ENCODE results near the gene FXYD3.

Gene FXYD3

GRCh38 chr19:35165200-35166058 is 49.8 kb downstream of the FXYD3 start:
- FAIRE-seq, result no peak

GRCh38 chr19:35166100-35167063 is 50.8 kb downstream of the FXYD3 start:
- FAIRE-seq, result no peak

- FAIRE-seq, result no peak
These were observed 51.9 kb downstream of the FXYD3 start for GRCh38 chr19:35167251-35168119.

DNA sequence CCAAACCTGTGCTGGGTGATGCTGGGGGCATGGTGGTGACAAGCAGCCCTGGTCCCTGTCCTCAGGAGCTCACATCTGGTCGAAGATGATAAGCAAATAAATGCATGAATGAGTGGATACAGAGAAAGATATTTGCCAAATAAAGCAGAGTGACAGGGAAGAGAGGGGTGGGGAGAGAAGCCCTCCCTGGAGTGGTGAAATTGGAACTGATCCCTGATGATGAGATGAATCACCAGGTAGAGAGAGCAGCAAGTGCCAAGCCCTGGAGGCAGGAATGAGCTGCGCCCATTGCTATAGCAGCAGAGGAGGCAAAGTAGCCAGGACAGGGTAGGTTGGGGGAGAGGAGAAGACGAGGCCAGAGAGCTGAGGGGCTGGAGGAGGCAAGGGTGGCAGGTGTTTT is 52.6 kb downstream of the FXYD3 start:
- no peak for FAIRE-seq

DNA sequence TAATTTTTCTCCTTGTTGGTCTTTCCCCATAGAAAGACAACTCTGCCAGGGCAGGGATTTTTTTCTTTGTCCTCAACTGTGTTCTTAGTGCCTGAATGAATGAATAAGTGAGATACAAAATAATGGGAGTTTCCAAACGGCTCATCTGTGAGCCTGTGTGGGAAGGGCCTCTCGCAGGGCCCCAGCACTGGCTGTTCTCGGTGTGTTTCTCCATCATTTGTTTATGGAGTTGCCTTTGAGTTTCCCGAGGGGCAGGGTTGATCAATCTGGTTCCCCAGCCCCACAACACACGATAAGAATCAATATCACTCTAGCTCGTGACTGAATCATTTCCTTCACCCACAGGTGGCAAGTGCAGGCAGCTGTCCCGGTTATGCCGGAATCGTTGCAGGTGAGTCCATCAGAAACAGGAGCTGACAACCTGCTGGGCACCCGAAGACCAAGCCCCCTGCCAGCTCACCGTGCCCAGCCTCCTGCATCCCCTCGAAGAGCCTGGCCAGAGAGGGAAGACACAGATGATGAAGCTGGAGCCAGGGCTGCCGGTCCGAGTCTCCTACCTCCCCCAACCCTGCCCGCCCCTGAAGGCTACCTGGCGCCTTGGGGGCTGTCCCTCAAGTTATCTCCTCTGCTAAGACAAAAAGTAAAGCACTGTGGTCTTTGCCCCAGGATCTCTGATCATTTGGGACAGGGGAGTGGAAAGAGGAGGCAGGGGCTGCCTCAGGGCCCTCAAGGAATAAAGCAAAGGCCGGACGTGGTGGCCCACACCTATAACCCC is 53.8 kb downstream of the FXYD3 start:
- FAIRE-seq, result no peak

- FAIRE-seq, result no peak
These were observed 54.9 kb downstream of the FXYD3 start for GRCh38 chr19:35170359-35171061.

DNA sequence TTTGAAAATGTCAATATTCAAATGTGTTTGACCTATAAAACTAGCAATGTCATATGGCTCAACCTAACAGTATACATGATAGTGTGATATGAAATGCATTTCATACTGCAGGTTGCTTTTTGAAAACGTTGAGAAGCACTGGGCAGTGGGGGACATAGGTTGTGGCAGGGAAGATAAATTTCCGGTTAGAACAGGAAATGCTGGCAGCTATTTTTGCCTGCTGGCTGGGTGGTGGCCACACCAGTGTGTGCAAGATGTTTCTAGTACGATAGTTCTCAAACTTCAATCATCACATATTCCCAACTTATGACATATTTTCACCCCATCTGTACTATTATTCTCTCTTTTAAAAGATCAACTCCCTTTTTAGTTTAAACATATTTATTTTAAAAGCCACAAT is 56.1 kb downstream of the FXYD3 start:
- no peak for FAIRE-seq
